ENCODE measurements around the gene LUZP1. TPM values are rescaled to one million over a fixed set of nuclear protein-coding genes. Genes with fewer than 3 reads are reported as not detected.

LUZP1 gene
- total RNA-seq, 4 donors from 2014 or later, result 28.3 to 46.4 (median 33.3) TPM

GRCh38 chr1:23103001-23103889 lies 65.4 kb downstream of the LUZP1 start:
- Histone ChIP-seq H3K36me3 (peaks cover 0 to 11% (median 0%) of the 10 kb centered on the region in 4 donors), H3K4me3 (no peak overlapping the region), H3K9me3 (no peaks in the 10 kb centered on the region), H3K27me3 (no peaks in the 10 kb centered on the region), H3K4me1 (peaks cover 28 to 57% (median 34%) of the 10 kb centered on the region in 4 donors), H3K27ac (peak overlapping the region; percentile 72 to 81 (median 74))
- in situ Hi-C loops (cut with MboI; ENCODE audit: low pct_ligation_motif_present in 1 of 4, low pct_unique_long_range_greater_than_20kb in 1 of 4, low sequenced_read_pairs in 3 of 4), result no loop called here
- TF ChIP-seq POLR2AphosphoS5 (IDR thresholded peaks at IDR 0.05), result peak in 2 of 3 donors; percentile 13 to 32
- no peak for TF ChIP-seq CTCF (IDR thresholded peaks at IDR 0.05)
- TF ChIP-seq EP300 (IDR thresholded peaks at IDR 0.05; ENCODE audit: low read depth), result no peak
- peak; percentile 54 for DNase-seq
- intact Hi-C loops (cut with DNase I; ENCODE audit: low total_unique reads), result no loop called here
- 49 to 67% methylated on average over 3 to 10 of the region's 10 CpGs for WGBS, 2 donors (ENCODE audit: low coverage in 1 of 2)

GRCh38 chr1:23102289-23102688 lies 66.4 kb downstream of the LUZP1 start:
- Histone ChIP-seq H3K27ac (peak overlapping the region; percentile 72 to 81 (median 74)), H3K9me3 (no peaks in the 10 kb centered on the region), H3K4me1 (peaks cover 28 to 60% (median 34%) of the 10 kb centered on the region in 4 donors), H3K36me3 (peaks cover 0 to 2% (median 0%) of the 10 kb centered on the region in 4 donors), H3K4me3 (no peak overlapping the region), H3K27me3 (no peaks in the 10 kb centered on the region)
- in situ Hi-C loops (cut with MboI; ENCODE audit: low pct_ligation_motif_present in 1 of 4, low pct_unique_long_range_greater_than_20kb in 1 of 4, low sequenced_read_pairs in 3 of 4) (no loop called here), intact Hi-C loops (cut with DNase I; ENCODE audit: low total_unique reads) (no loop called here)
- TF ChIP-seq POLR2A (IDR thresholded peaks at IDR 0.05) (no peak), EP300 (IDR thresholded peaks at IDR 0.05; ENCODE audit: low read depth) (no peak), CTCF (IDR thresholded peaks at IDR 0.05) (no peak)
- DNase-seq, result no peak
- 18 to 30% methylated on average over 1 of the region's 1 CpG for WGBS, 2 donors (ENCODE audit: low coverage in 1 of 2)

- in situ Hi-C loops (cut with MboI; ENCODE audit: low pct_ligation_motif_present in 1 of 4, low pct_unique_long_range_greater_than_20kb in 1 of 4, low sequenced_read_pairs in 3 of 4) (no loop called here), intact Hi-C loops (cut with DNase I; ENCODE audit: low total_unique reads) (no loop called here)
- DNase-seq, result no peak
- H3K27ac ChIP-seq, result peak overlapping the region; percentile 72 to 81 (median 74)
- no peaks in the 10 kb centered on the region for H3K9me3 ChIP-seq
- no peaks in the 10 kb centered on the region for H3K36me3 ChIP-seq
- H3K27me3 ChIP-seq, result no peaks in the 10 kb centered on the region
- peaks cover 28 to 60% (median 34%) of the 10 kb centered on the region in 4 donors for H3K4me1 ChIP-seq
- no peak for TF ChIP-seq EP300 (IDR thresholded peaks at IDR 0.05; ENCODE audit: low read depth)
- no peak for TF ChIP-seq POLR2AphosphoS5 (IDR thresholded peaks at IDR 0.05)
- TF ChIP-seq CTCF (IDR thresholded peaks at IDR 0.05), result no peak
- no peak for TF ChIP-seq POLR2A (IDR thresholded peaks at IDR 0.05)
- 54 to 64% methylated on average over 2 of the region's 2 CpGs for WGBS, 2 donors (ENCODE audit: low coverage in 1 of 2)
- H3K4me3 ChIP-seq, result no peak overlapping the region
Measured at GRCh38 chr1:23101887-23102286, 66.8 kb downstream of the LUZP1 start.

- H3K27me3 ChIP-seq, result no peaks in the 10 kb centered on the region
- H3K27ac ChIP-seq, result peak overlapping the region; percentile 72 to 81 (median 74)
- no peaks in the 10 kb centered on the region for H3K36me3 ChIP-seq
- intact Hi-C loops (cut with DNase I; ENCODE audit: low total_unique reads), result no loop called here
- TF ChIP-seq EP300 (IDR thresholded peaks at IDR 0.05; ENCODE audit: low read depth), result no peak
- TF ChIP-seq POLR2A (IDR thresholded peaks at IDR 0.05), result no peak
- TF ChIP-seq CTCF (IDR thresholded peaks at IDR 0.05), result no peak
- no peak for TF ChIP-seq POLR2AphosphoS5 (IDR thresholded peaks at IDR 0.05)
- in situ Hi-C loops (cut with MboI; ENCODE audit: low pct_ligation_motif_present in 1 of 4, low pct_unique_long_range_greater_than_20kb in 1 of 4, low sequenced_read_pairs in 3 of 4), result no loop called here
- DNase-seq, result no peak
- no peaks in the 10 kb centered on the region for H3K9me3 ChIP-seq
- WGBS, 2 donors (ENCODE audit: low coverage in 1 of 2), result 92 to 93% methylated on average over 3 of the region's 3 CpGs
- no peak overlapping the region for H3K4me3 ChIP-seq
- H3K4me1 ChIP-seq, result peaks cover 28 to 60% (median 34%) of the 10 kb centered on the region in 4 donors
Measured at GRCh38 chr1:23101101-23101827, 67.4 kb downstream of the LUZP1 start.

All from transverse colon (tissue), 4 donors.